ENCODE measurements around the gene DNAH3. TPM values are rescaled to one million over a fixed set of nuclear protein-coding genes. Genes with fewer than 3 reads are reported as not detected.
"Not testable (repeated sequence)": the region's sequence is repeated elsewhere in the genome, so short reads cannot be mapped to it uniquely, and the experiment has no call there.

DNAH3 gene
- total RNA-seq, 1 donor from 2014 or later = 0.02 TPM

GRCh38 chr16:21078563-21078962 lies 72.1 kb downstream of the DNAH3 start:
- intact Hi-C loops (cut with micrococcal nuclease) = no loop called here

GRCh38 chr16:21076186-21076883 lies 74.3 kb downstream of the DNAH3 start:
- intact Hi-C loops (cut with micrococcal nuclease) = no loop called here

- intact Hi-C loops (cut with micrococcal nuclease) = no loop called here
Observed at GRCh38 chr16:21075252-21075651, 75.4 kb downstream of the DNAH3 start.

GRCh38 chr16:21072976-21073375 lies 77.7 kb downstream of the DNAH3 start:
- intact Hi-C loops (cut with micrococcal nuclease) = no loop called here

- intact Hi-C loops (cut with micrococcal nuclease) = no loop called here
Observed at GRCh38 chr16:21071741-21072140, 78.9 kb downstream of the DNAH3 start.

GRCh38 chr16:21070564-21070963 lies 80.1 kb downstream of the DNAH3 start:
- intact Hi-C loops (cut with micrococcal nuclease) = no loop called here

GRCh38 chr16:21069986-21070385 lies 80.7 kb downstream of the DNAH3 start:
- intact Hi-C loops (cut with micrococcal nuclease) = no loop called here

GRCh38 chr16:21064203-21064602 lies 86.4 kb downstream of the DNAH3 start:
- intact Hi-C loops (cut with micrococcal nuclease) = no loop called here

GRCh38 chr16:21063314-21063713 lies 87.3 kb downstream of the DNAH3 start:
- intact Hi-C loops (cut with micrococcal nuclease) = not testable (repeated sequence)

- intact Hi-C loops (cut with micrococcal nuclease) = no loop called here
Observed at GRCh38 chr16:21060027-21060510, 90.6 kb downstream of the DNAH3 start.

GRCh38 chr16:21057875-21058274 lies 92.8 kb downstream of the DNAH3 start:
- intact Hi-C loops (cut with micrococcal nuclease) = no loop called here

GRCh38 chr16:21056396-21056795 lies 94.2 kb downstream of the DNAH3 start:
- intact Hi-C loops (cut with micrococcal nuclease) = no loop called here

GRCh38 chr16:21055738-21056137 lies 94.9 kb downstream of the DNAH3 start:
- intact Hi-C loops (cut with micrococcal nuclease) = not testable (repeated sequence)

GRCh38 chr16:21053590-21053989 lies 97.1 kb downstream of the DNAH3 start:
- intact Hi-C loops (cut with micrococcal nuclease) = no loop called here

GRCh38 chr16:21048091-21048912 lies 102.3 kb downstream of the DNAH3 start:
- intact Hi-C loops (cut with micrococcal nuclease) = not testable (repeated sequence)

GRCh38 chr16:21038197-21038596 lies 112.4 kb downstream of the DNAH3 start:
- intact Hi-C loops (cut with micrococcal nuclease) = no loop called here

- intact Hi-C loops (cut with micrococcal nuclease) = no loop called here
Observed at GRCh38 chr16:21037736-21038135, 112.9 kb downstream of the DNAH3 start.

- intact Hi-C loops (cut with micrococcal nuclease) = no loop called here
Observed at GRCh38 chr16:21037168-21037567, 113.5 kb downstream of the DNAH3 start.

- intact Hi-C loops (cut with micrococcal nuclease) = no loop called here
Observed at GRCh38 chr16:21036471-21036870, 114.2 kb downstream of the DNAH3 start.

- intact Hi-C loops (cut with micrococcal nuclease) = no loop called here
Observed at GRCh38 chr16:21033704-21034103, 116.9 kb downstream of the DNAH3 start.

- intact Hi-C loops (cut with micrococcal nuclease) = no loop called here
Observed at GRCh38 chr16:21033264-21033663, 117.4 kb downstream of the DNAH3 start.

GRCh38 chr16:21028728-21029127 lies 121.9 kb downstream of the DNAH3 start:
- intact Hi-C loops (cut with micrococcal nuclease) = no loop called here

GRCh38 chr16:21026846-21027245 lies 123.8 kb downstream of the DNAH3 start:
- intact Hi-C loops (cut with micrococcal nuclease) = no loop called here

All from T-helper 2 cell treated with Interferon-gamma antibody and Interleukin-4, amounts not matched to agents 100 ng/mL and 5 ng/mL, for 36 hours (primary cell).